C4-2B (cell line): ENCODE results near the gene B3GALT2.

Experiments
- ZFX ChIP-seq: fragments of 450-650 bp; IDR thresholded peaks from 2 replicates; pipeline ENCODE4 v1.6.1; 2017
- TF ChIP-seq, protein P1 (sequence below): fragments of 450-650 bp; conservative IDR thresholded peaks from 2 replicates; pipeline ENCODE4 v1.5.1; 2017; ENCODE audit warnings: mild to moderate bottlenecking

DNA sequence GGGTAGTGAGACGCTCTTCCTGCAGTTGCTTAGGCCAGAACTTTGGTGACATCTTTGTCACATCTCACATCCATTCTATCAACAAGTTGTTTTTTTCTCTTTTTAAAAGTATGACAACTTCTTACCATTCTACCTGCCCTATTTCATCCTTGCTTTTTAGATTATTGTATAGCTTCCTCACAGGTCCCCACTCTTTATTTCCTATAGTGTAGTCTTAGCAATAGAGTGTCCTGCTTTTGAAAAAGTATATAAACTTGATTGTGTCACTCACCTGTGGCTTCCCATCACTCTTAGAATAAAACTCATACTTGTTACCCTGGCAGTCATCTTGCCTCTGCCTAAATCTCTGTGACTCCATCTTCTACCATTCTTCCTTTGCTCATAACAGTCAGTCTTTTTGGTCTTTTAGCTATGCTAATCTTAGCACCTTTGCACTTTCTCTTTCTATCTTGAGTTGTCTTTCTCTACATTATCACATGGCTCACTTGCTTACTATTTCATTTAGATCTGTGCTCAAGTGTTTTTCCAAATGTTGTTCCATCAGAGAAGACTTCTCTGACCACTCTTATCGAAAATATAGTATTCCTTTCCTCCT lies 55.0 kb downstream of the B3GALT2 start:
- TF ChIP-seq, protein P1, sequence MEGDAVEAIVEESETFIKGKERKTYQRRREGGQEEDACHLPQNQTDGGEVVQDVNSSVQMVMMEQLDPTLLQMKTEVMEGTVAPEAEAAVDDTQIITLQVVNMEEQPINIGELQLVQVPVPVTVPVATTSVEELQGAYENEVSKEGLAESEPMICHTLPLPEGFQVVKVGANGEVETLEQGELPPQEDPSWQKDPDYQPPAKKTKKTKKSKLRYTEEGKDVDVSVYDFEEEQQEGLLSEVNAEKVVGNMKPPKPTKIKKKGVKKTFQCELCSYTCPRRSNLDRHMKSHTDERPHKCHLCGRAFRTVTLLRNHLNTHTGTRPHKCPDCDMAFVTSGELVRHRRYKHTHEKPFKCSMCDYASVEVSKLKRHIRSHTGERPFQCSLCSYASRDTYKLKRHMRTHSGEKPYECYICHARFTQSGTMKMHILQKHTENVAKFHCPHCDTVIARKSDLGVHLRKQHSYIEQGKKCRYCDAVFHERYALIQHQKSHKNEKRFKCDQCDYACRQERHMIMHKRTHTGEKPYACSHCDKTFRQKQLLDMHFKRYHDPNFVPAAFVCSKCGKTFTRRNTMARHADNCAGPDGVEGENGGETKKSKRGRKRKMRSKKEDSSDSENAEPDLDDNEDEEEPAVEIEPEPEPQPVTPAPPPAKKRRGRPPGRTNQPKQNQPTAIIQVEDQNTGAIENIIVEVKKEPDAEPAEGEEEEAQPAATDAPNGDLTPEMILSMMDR, result no peak
- no peak for TF ChIP-seq ZFX
